Measurements from ENCODE around the gene AOX1.
"Not testable (repeated sequence)": the region's sequence is repeated elsewhere in the genome, so short reads cannot be mapped to it uniquely, and the experiment has no call there.

The AOX1 gene

GRCh38 chr2:200608341-200609027 lies 22.7 kb downstream of the AOX1 start:
- H2AFZ ChIP-seq (ENCODE audit: low read depth, low read length): no peak overlapping the region
- H3K36me3 ChIP-seq (ENCODE audit: insufficient read depth, low read length): no peaks in the 10 kb centered on the region
- no peak for TF ChIP-seq CTCF (IDR thresholded peaks at IDR 0.05; ENCODE audit: borderline replicate concordance, extremely low read depth, low read length, poor library complexity, severe bottlenecking)
- no peak for TF ChIP-seq EZH2 (IDR thresholded peaks at IDR 0.05; ENCODE audit: borderline replicate concordance, low read depth, low read length, severe bottlenecking)
- no peak for DNase-seq
- no peak for ATAC-seq (ENCODE audit: insufficient read depth, low read depth)
- H4K20me1 ChIP-seq (ENCODE audit: insufficient read depth, low read length): no peaks in the 10 kb centered on the region
- peaks cover 3% of the 10 kb centered on the region for H3K27me3 ChIP-seq (ENCODE audit: insufficient read depth, low read length, poor library complexity)
- no peaks in the 10 kb centered on the region for H3K79me2 ChIP-seq (ENCODE audit: insufficient read depth, low read length)
- H3K4me1 ChIP-seq (ENCODE audit: insufficient read depth, low read length): no peaks in the 10 kb centered on the region
- no peak overlapping the region for H3K4me2 ChIP-seq (ENCODE audit: insufficient read depth, low read length)
- no peaks in the 10 kb centered on the region for H3K9me3 ChIP-seq (ENCODE audit: insufficient read depth, low read length, severe bottlenecking)
- H3K9ac ChIP-seq (ENCODE audit: low read depth, low read length): no peak overlapping the region
- H3K4me3 ChIP-seq (ENCODE audit: low read depth in 1 of 2, low read length in 2 of 2): no peak overlapping the region
- no peak overlapping the region for H3K27ac ChIP-seq (ENCODE audit: low read length)

- DNase-seq: no peak
- H3K27ac ChIP-seq (ENCODE audit: low read length): no peak overlapping the region
Observed at GRCh38 chr2:200609028-200609614, 23.3 kb downstream of the AOX1 start.

GRCh38 chr2:200610217-200610616 lies 24.4 kb downstream of the AOX1 start:
- not testable (repeated sequence) for H3K4me3 ChIP-seq (ENCODE audit: low read depth in 1 of 2, low read length in 2 of 2); H3K27me3 ChIP-seq (ENCODE audit: insufficient read depth, low read length, poor library complexity); H3K36me3 ChIP-seq (ENCODE audit: insufficient read depth, low read length); H3K4me1 ChIP-seq (ENCODE audit: insufficient read depth, low read length); H3K9ac ChIP-seq (ENCODE audit: low read depth, low read length); H3K27ac ChIP-seq (ENCODE audit: low read length); H3K79me2 ChIP-seq (ENCODE audit: insufficient read depth, low read length); DNase-seq; H2AFZ ChIP-seq (ENCODE audit: low read depth, low read length); H4K20me1 ChIP-seq (ENCODE audit: insufficient read depth, low read length); H3K9me3 ChIP-seq (ENCODE audit: insufficient read depth, low read length, severe bottlenecking); H3K4me2 ChIP-seq (ENCODE audit: insufficient read depth, low read length); ATAC-seq (ENCODE audit: insufficient read depth, low read depth)

More at GRCh38 chr2:200609028-200609614, 23.3 kb downstream of the AOX1 start:
- no peak for ATAC-seq (ENCODE audit: insufficient read depth, low read depth)
- no peak overlapping the region for H3K9ac ChIP-seq (ENCODE audit: low read depth, low read length)
- H3K27me3 ChIP-seq (ENCODE audit: insufficient read depth, low read length, poor library complexity): peaks cover 3% of the 10 kb centered on the region
- no peaks in the 10 kb centered on the region for H4K20me1 ChIP-seq (ENCODE audit: insufficient read depth, low read length)
- H3K4me3 ChIP-seq (ENCODE audit: low read depth in 1 of 2, low read length in 2 of 2): no peak overlapping the region
- H3K4me2 ChIP-seq (ENCODE audit: insufficient read depth, low read length): no peak overlapping the region
- H3K79me2 ChIP-seq (ENCODE audit: insufficient read depth, low read length): no peaks in the 10 kb centered on the region
- TF ChIP-seq CTCF (IDR thresholded peaks at IDR 0.05; ENCODE audit: borderline replicate concordance, extremely low read depth, low read length, poor library complexity, severe bottlenecking) (no peak), EZH2 (IDR thresholded peaks at IDR 0.05; ENCODE audit: borderline replicate concordance, low read depth, low read length, severe bottlenecking) (no peak)
- no peaks in the 10 kb centered on the region for H3K9me3 ChIP-seq (ENCODE audit: insufficient read depth, low read length, severe bottlenecking)
- no peaks in the 10 kb centered on the region for H3K4me1 ChIP-seq (ENCODE audit: insufficient read depth, low read length)
- H3K36me3 ChIP-seq (ENCODE audit: insufficient read depth, low read length): no peaks in the 10 kb centered on the region
- H2AFZ ChIP-seq (ENCODE audit: low read depth, low read length): no peak overlapping the region

- no peaks in the 10 kb centered on the region for H4K20me1 ChIP-seq (ENCODE audit: insufficient read depth, low read length)
- no peak for DNase-seq
- H3K9me3 ChIP-seq (ENCODE audit: insufficient read depth, low read length, severe bottlenecking): no peaks in the 10 kb centered on the region
- H3K9ac ChIP-seq (ENCODE audit: low read depth, low read length): no peak overlapping the region
- peaks cover 6% of the 10 kb centered on the region for H3K27me3 ChIP-seq (ENCODE audit: insufficient read depth, low read length, poor library complexity)
- H3K36me3 ChIP-seq (ENCODE audit: insufficient read depth, low read length): no peaks in the 10 kb centered on the region
- no peak for ATAC-seq (ENCODE audit: insufficient read depth, low read depth)
- no peak overlapping the region for H2AFZ ChIP-seq (ENCODE audit: low read depth, low read length)
- H3K4me1 ChIP-seq (ENCODE audit: insufficient read depth, low read length): no peaks in the 10 kb centered on the region
- H3K79me2 ChIP-seq (ENCODE audit: insufficient read depth, low read length): no peaks in the 10 kb centered on the region
- H3K4me2 ChIP-seq (ENCODE audit: insufficient read depth, low read length): no peak overlapping the region
- H3K27ac ChIP-seq (ENCODE audit: low read length): no peak overlapping the region
- TF ChIP-seq EZH2 (IDR thresholded peaks at IDR 0.05; ENCODE audit: borderline replicate concordance, low read depth, low read length, severe bottlenecking) (no peak), CTCF (IDR thresholded peaks at IDR 0.05; ENCODE audit: borderline replicate concordance, extremely low read depth, low read length, poor library complexity, severe bottlenecking) (no peak)
- H3K4me3 ChIP-seq (ENCODE audit: low read depth in 1 of 2, low read length in 2 of 2): no peak overlapping the region
Observed at GRCh38 chr2:200613692-200614091, 27.9 kb downstream of the AOX1 start.

Data from DND-41 (cell line).